Ascending aorta (tissue), 2 donors: ENCODE data around the gene ASTL. TPM values are rescaled to one million over a fixed set of nuclear protein-coding genes. Genes with fewer than 3 reads are reported as not detected.

Source experiments
- DNase-seq, 2 donors: peaks; one replicate each; pipeline ENCODE4 v3.0.0-alpha.2; 2019; ENCODE audit warnings: low spot score in 2 of 2
- H3K27ac ChIP-seq, 2 donors: fragments of 200-600 bp; sonication (generic); one replicate each; pipeline ENCODE4 v1.5.1; 2016 to 2017; ENCODE audit warnings: mild to moderate bottlenecking in 1 of 2
- H3K27me3 ChIP-seq: fragments of 200-600 bp; sonication (generic); one replicate; pipeline ENCODE4 v1.5.1; 2017
- H3K36me3 ChIP-seq, 2 donors: fragments of 200-600 bp; sonication (generic); one replicate each; pipeline ENCODE4 v1.5.1; 2016
- H3K4me1 ChIP-seq, 2 donors: fragments of 200-600 bp; sonication (generic); one replicate each; pipeline ENCODE4 v1.5.1; 2016 to 2017; ENCODE audit warnings: mild to moderate bottlenecking in 1 of 2
- H3K4me3 ChIP-seq, 2 donors: fragments of 200-600 bp; sonication (generic); one replicate each; pipeline ENCODE4 v1.5.1; 2016 to 2017; ENCODE audit warnings: mild to moderate bottlenecking in 1 of 2
- H3K9me3 ChIP-seq, 2 donors: fragments of 200-600 bp; sonication (generic); one replicate each; pipeline ENCODE4 v1.5.1; 2016
- intact Hi-C: fragments of 100-400 bp; cut with DNase I; formaldehyde crosslinking; loops from one replicate; pipeline ENCODE4 v1.15.1; 2023
- total RNA-seq: library from RNA; depleted of rRNA; stranded (reverse); fragments of >200 nt; gene quantifications from one replicate; pipeline ENCODE4 v1.1.0, GENCODE V29; 2016
- TF ChIP-seq, protein P1 (sequence below), 3 experiments: fragments of 200-600 bp in 2 of 3; fragments of 450-650 bp in 1 of 3; sonication (generic) in 2 of 3; IDR thresholded peaks; one replicate each; pipeline ENCODE4 v1.5.1; 2016 to 2019; ENCODE audit warnings: antibody characterized with exemption in 3 of 3, mild to moderate bottlenecking in 1 of 3, moderate library complexity in 1 of 3

ASTL gene
- total RNA-seq, 1 donor from 2014 or later = not detected

DNA sequence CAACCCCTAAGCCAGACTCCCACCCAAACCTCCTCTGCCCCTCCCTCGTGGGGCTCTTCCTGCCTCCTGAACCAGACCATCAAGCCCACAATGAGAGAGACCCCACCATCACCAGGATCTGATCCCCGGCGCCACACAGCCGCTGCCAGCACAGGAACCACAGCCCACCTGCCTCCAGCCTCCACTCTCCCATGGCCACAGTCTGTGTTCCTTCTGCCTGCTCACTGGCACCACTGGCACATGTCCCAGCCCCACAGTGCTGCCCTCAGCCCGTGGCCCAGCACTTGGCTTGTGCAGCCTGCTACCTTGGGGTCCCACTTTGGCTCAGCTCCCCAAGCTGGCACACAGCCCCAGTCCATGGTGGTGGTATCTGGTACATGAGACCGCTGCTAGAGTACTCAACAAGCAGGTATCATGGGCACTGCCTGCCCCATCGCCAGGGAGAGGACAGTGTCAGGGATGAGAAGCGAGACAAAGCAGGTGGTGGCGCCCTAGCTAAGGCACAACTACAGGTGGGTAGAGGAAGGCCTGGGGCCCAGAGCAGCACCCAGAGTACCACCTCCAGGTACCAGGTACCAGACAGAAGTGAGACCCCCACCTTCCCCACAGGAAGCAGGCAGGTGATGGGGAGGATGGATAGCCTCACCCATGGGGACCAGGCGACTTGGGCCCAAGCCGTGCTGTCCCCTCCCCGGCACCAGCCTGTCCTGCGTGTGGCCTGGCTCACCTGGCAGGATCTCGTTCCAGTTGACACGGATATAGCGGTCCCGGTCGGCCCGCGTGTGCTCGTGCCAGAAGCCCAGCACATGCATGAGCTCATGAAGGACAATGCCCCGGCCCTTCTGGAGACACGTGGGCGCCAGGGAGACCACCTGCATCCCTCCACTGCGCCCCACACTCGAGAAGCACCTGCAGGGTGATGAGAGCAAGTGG lies 6.2 kb downstream of the ASTL start:
- no peak for DNase-seq
- no peaks in the 10 kb centered on the region for H3K36me3 ChIP-seq
- TF ChIP-seq, protein P1, sequence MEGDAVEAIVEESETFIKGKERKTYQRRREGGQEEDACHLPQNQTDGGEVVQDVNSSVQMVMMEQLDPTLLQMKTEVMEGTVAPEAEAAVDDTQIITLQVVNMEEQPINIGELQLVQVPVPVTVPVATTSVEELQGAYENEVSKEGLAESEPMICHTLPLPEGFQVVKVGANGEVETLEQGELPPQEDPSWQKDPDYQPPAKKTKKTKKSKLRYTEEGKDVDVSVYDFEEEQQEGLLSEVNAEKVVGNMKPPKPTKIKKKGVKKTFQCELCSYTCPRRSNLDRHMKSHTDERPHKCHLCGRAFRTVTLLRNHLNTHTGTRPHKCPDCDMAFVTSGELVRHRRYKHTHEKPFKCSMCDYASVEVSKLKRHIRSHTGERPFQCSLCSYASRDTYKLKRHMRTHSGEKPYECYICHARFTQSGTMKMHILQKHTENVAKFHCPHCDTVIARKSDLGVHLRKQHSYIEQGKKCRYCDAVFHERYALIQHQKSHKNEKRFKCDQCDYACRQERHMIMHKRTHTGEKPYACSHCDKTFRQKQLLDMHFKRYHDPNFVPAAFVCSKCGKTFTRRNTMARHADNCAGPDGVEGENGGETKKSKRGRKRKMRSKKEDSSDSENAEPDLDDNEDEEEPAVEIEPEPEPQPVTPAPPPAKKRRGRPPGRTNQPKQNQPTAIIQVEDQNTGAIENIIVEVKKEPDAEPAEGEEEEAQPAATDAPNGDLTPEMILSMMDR (IDR thresholded peaks at IDR 0.05) = no peak
- no peak overlapping the region for H3K4me3 ChIP-seq
- no peaks in the 10 kb centered on the region for H3K4me1 ChIP-seq
- H3K27ac ChIP-seq = no peak overlapping the region
- no peaks in the 10 kb centered on the region for H3K9me3 ChIP-seq
- H3K27me3 ChIP-seq = no peaks in the 10 kb centered on the region
- intact Hi-C loops = no loop called here

DNA sequence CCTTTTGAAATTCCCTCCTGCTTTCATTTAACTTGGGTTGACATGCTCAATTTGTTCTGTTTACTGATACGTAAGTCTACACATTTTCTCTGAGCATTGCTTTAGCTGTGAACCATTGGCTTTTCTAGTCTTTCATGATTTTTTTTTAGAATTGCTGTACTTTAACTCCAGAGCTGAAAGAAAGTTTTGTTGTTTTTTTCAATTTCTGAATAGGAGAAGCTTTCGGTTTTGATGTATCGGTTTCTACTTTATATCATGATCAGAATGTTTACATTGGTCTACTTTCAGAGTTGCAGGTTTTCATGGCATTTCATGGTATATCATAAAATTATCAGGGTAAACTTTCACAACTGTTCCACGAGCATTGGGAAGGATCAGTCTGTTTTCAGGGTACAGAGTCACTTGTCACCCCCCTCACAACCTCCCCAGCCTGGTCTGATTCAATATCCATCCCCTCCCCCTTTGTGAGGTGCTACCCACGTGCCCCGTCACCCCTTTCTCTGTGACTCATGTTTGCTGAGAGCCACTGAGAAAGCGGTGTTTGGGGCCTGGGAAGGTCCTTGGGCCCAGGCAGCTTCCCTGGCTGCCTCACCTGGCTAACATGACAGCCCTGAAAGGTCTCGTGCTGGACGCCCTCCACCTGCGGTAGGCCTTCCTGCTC lies 7.0 kb downstream of the ASTL start:
- TF ChIP-seq, protein P1 (IDR thresholded peaks at IDR 0.05) = no peak
- H3K27ac ChIP-seq = no peak overlapping the region
- intact Hi-C loops = no loop called here

DNA sequence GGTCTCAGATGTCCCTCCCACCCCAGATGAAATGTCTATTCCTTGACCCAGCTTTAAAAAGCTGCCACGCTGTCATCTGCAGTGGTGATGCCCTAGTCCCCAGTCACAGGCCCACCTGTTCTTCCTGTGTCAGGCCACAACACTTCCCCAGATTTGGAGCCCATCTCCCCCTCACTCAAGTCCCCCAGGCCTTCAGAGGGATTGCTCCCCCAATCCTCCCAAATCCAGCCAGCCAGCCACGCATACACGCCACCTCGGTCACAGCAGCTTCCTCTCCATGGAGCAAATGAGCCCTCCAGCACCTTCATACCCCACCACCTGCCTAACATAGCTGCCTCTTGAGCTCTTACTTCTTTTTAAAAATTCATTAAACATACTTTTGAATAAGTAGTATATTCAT lies 7.8 kb downstream of the ASTL start:
- TF ChIP-seq, protein P1 (IDR thresholded peaks at IDR 0.05) = no peak
- Histone ChIP-seq H3K9me3 (no peaks in the 10 kb centered on the region), H3K36me3 (no peaks in the 10 kb centered on the region), H3K4me3 (no peak overlapping the region), H3K27ac (no peak overlapping the region), H3K4me1 (no peaks in the 10 kb centered on the region), H3K27me3 (no peaks in the 10 kb centered on the region)
- DNase-seq = no peak
- intact Hi-C loops = no loop called here

More for the DNA sequence above, 7.0 kb downstream of the ASTL start:
- H3K4me3 ChIP-seq = no peak overlapping the region
- no peaks in the 10 kb centered on the region for H3K4me1 ChIP-seq
- no peaks in the 10 kb centered on the region for H3K9me3 ChIP-seq
- no peaks in the 10 kb centered on the region for H3K27me3 ChIP-seq
- no peaks in the 10 kb centered on the region for H3K36me3 ChIP-seq
- DNase-seq = no peak

DNA sequence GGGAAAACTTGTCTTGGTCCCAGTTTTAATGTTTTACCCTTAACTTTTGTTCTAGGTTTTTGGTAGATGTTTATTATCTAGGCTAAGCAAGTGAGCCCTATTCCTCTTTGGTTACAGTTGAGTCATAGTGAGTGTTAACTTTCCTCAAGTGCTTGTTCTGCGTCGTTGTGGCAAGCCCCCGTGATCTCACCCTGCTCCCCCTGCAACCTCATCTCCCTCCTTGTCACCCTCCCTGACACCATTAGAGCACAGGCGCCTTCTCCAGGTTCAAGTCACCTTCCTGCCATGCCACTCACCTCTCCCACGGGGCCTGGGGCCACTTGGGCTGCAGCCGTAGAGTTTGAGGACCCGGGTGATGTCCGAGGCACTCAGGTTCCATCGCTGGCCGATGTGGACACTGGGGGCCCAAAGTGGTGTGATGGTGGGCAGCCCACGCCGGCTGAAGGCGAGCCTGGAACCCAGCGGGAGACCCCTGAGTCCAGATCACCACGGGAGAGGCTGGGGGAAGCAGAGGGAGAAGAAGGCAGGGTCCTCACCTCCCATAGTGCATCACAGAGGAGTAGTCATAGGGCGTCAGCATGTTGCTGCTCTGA lies 8.7 kb downstream of the ASTL start:
- Histone ChIP-seq H3K4me3 (no peak overlapping the region), H3K27ac (no peak overlapping the region), H3K27me3 (no peaks in the 10 kb centered on the region), H3K4me1 (no peaks in the 10 kb centered on the region), H3K36me3 (no peaks in the 10 kb centered on the region), H3K9me3 (no peaks in the 10 kb centered on the region)
- TF ChIP-seq, protein P1 (IDR thresholded peaks at IDR 0.05) = no peak
- intact Hi-C loops = no loop called here
- DNase-seq = no peak

DNA sequence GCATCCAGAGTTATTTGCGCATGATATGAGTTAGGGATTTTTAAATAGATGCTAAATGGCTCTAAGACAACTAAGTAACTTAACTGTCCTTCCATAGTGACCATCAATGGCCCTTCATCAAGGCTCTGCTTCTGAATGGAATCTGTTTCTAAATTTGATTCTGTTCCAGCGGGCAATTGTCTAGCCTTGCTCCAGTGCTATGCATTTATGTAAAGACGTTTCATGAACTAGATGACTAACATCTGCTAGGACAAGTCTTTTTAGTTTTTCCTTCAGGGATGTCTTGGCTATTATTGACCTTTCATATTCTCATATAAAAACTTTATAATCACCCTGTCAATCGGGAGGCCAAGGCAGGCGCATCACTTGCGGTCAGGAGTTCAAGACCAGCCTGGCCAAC lies 9.8 kb downstream of the ASTL start:
- intact Hi-C loops = no loop called here
- Histone ChIP-seq H3K4me3 (no peak overlapping the region), H3K27me3 (no peaks in the 10 kb centered on the region), H3K9me3 (no peaks in the 10 kb centered on the region), H3K36me3 (no peaks in the 10 kb centered on the region), H3K27ac (no peak overlapping the region), H3K4me1 (no peaks in the 10 kb centered on the region)
- DNase-seq = no peak
- TF ChIP-seq, protein P1 (IDR thresholded peaks at IDR 0.05) = no peak
